ENCODE results near the gene RNF7. TPM values are rescaled to one million over a fixed set of nuclear protein-coding genes. Genes with fewer than 3 reads are reported as not detected.
"Not testable (repeated sequence)": the region's sequence is repeated elsewhere in the genome, so short reads cannot be mapped to it uniquely, and the experiment has no call there.

The RNF7 gene
- polyA plus RNA-seq, 2 of the 4 experiments (the other 2 are of a cell fraction): 84.1 to 147 TPM

- FAIRE-seq: no peak
- no peak for ATAC-seq
These were observed 50.1 kb downstream of the RNF7 start for GRCh38 chr3:141788149-141788548.

GRCh38 chr3:141788750-141789149 lies 50.7 kb downstream of the RNF7 start:
- H3K27ac ChIP-seq; POLR2A ChIA-PET; FAIRE-seq; ATAC-seq; DNase-seq (ENCODE audit: low read depth in 1 of 2, low spot score in 1 of 2); H3K9me3 ChIP-seq; H3K4me2 ChIP-seq; H3K4me1 ChIP-seq; H3K4me3 ChIP-seq: not testable (repeated sequence)
- CTCF ChIA-PET: interaction anchor here (0.7 to 1.0 kb wide), 2 partner anchors 20 to 125 kb away, joined by 3 read pairs; no protein-coding TSS in a partner anchor
- 87% methylated on average over 5 of the region's 5 CpGs for WGBS (ENCODE audit: missing lambda C conversion rate)

More at GRCh38 chr3:141788149-141788548, 50.1 kb downstream of the RNF7 start:
- CTCF ChIA-PET: interaction anchor here (0.6 to 1.0 kb wide), 3 partner anchors 20 to 125 kb away, joined by 3 read pairs; no protein-coding TSS in a partner anchor
- Histone ChIP-seq H3K27ac (no peak overlapping the region), H3K4me1 (no peaks in the 10 kb centered on the region), H3K4me2 (no peak overlapping the region), H3K4me3 (no peak overlapping the region), H3K9me3 (no peaks in the 10 kb centered on the region)
- DNase-seq (ENCODE audit: low read depth in 1 of 2, low spot score in 1 of 2): no peak
- POLR2A ChIA-PET: no interaction called here
- 67% methylated on average over 4 of the region's 4 CpGs for WGBS (ENCODE audit: missing lambda C conversion rate)
- TF ChIP-seq REST (IDR thresholded peaks at IDR 0.05) (no peak), ATOH8 (CRISPR knock-in tag; IDR thresholded peaks at IDR 0.05; ENCODE audit: low read depth) (no peak), POLR2A (IDR thresholded peaks at IDR 0.05; ENCODE audit: low read length) (no peak), NPAS2 (CRISPR knock-in tag; IDR thresholded peaks at IDR 0.05; ENCODE audit: borderline replicate concordance) (no peak), ZFP36 (IDR thresholded peaks at IDR 0.05; ENCODE audit: borderline replicate concordance, partially characterized antibody) (no peak), FOSL2 (IDR thresholded peaks at IDR 0.05) (no peak), FOSL2 (CRISPR knock-in tag; IDR thresholded peaks at IDR 0.05) (no peak), MAFK (IDR thresholded peaks at IDR 0.05; ENCODE audit: partially characterized antibody) (no peak), CBX8 (IDR thresholded peaks at IDR 0.05) (no peak), CBX2 (IDR thresholded peaks at IDR 0.05; ENCODE audit: borderline replicate concordance, low read depth) (no peak), TP53 (CRISPR knock-in tag; IDR thresholded peaks at IDR 0.05) (no peak), CTCF (IDR thresholded peaks at IDR 0.05) (no peak), CEBPB (IDR thresholded peaks at IDR 0.05) (no peak), HEYL (CRISPR knock-in tag; IDR thresholded peaks at IDR 0.05) (no peak)

GRCh38 chr3:141789281-141789680 lies 51.2 kb downstream of the RNF7 start:
- Histone ChIP-seq H3K4me3 (no peak overlapping the region), H3K4me2 (no peak overlapping the region), H3K27ac (no peak overlapping the region), H3K9me3 (no peaks in the 10 kb centered on the region), H3K4me1 (no peaks in the 10 kb centered on the region)
- ChIA-PET POLR2A (no interaction called here), CTCF (interaction anchor here (0.6 to 1.0 kb wide), 3 partner anchors 61 to 124 kb away, joined by 3 to 4 read pairs (median 3); no protein-coding TSS in a partner anchor)
- ATAC-seq: peak in 1 of 2 experiments; percentile 82; a peak in 4 of 6 replicates
- DNase-seq (ENCODE audit: low read depth in 1 of 2, low spot score in 1 of 2): peak; percentile 13 to 59
- FAIRE-seq: no peak
- WGBS (ENCODE audit: missing lambda C conversion rate): 77% methylated on average over 7 of the region's 7 CpGs
- no peak for TF ChIP-seq POLR2AphosphoS2 (conservative IDR thresholded peaks at IDR 0.05; ENCODE audit: low read length)
- TF ChIP-seq CEBPB (IDR thresholded peaks at IDR 0.05): no peak
- TF ChIP-seq HOXA7 (CRISPR knock-in tag; IDR thresholded peaks at IDR 0.05): no peak
- TF ChIP-seq HDAC2 (IDR thresholded peaks at IDR 0.05): no peak
